IPS-18a (cell line): ENCODE results near the gene RANBP3.

Experiments
- H3K27ac ChIP-seq: one replicate; pipeline ENCODE4 v1.5.1; 2013; ENCODE audit warnings: low read length
- H3K27me3 ChIP-seq: one replicate; pipeline ENCODE4 v1.6.1; 2013; ENCODE audit warnings: mild to moderate bottlenecking, low read length; ENCODE audit not compliant: control insufficient read depth, insufficient read depth
- H3K36me3 ChIP-seq: one replicate; pipeline ENCODE4 v1.6.1; 2013; ENCODE audit warnings: low read depth, low read length; ENCODE audit not compliant: control insufficient read depth
- H3K4me1 ChIP-seq: one replicate; pipeline ENCODE4 v1.6.1; 2013; ENCODE audit warnings: low read depth, low read length; ENCODE audit not compliant: control insufficient read depth
- H3K4me3 ChIP-seq: one replicate; pipeline ENCODE4 v1.5.1; 2013; ENCODE audit warnings: low read length
- H3K9ac ChIP-seq: one replicate; pipeline ENCODE4 v1.6.1; 2013; ENCODE audit warnings: mild to moderate bottlenecking, low read length, moderate library complexity
- H3K9me3 ChIP-seq: one replicate; pipeline ENCODE4 v1.6.1; 2013; ENCODE audit warnings: low read depth, low read length; ENCODE audit not compliant: control insufficient read depth

RANBP3 gene

GRCh38 chr19:5937550-5937949 lies 40.4 kb downstream of the RANBP3 start:
- no peak overlapping the region for H3K27ac ChIP-seq
- H3K9ac ChIP-seq = no peak overlapping the region
- no peaks in the 10 kb centered on the region for H3K4me1 ChIP-seq
- H3K27me3 ChIP-seq = no peaks in the 10 kb centered on the region
- no peak overlapping the region for H3K4me3 ChIP-seq
- peaks cover 20% of the 10 kb centered on the region for H3K36me3 ChIP-seq
- no peaks in the 10 kb centered on the region for H3K9me3 ChIP-seq

DNA sequence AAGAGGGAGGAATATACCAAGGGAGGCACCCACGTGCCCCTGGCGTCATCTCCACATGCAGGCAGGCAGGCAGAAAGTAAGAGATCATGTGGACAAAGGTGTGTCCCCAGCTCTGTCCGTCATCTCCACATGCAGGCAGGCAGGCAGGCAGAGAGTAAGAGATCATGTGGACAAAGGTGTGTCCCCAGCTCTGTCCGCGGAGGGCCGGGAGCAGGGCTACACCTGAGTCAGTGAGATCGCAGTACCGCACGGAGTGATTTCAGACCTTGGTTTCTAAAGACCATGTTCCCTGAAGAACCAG lies 41.7 kb downstream of the RANBP3 start:
- Histone ChIP-seq H3K9ac (no peak overlapping the region), H3K9me3 (no peaks in the 10 kb centered on the region), H3K27ac (no peak overlapping the region), H3K4me3 (no peak overlapping the region), H3K27me3 (no peaks in the 10 kb centered on the region), H3K4me1 (no peaks in the 10 kb centered on the region), H3K36me3 (peaks cover 22% of the 10 kb centered on the region)

DNA sequence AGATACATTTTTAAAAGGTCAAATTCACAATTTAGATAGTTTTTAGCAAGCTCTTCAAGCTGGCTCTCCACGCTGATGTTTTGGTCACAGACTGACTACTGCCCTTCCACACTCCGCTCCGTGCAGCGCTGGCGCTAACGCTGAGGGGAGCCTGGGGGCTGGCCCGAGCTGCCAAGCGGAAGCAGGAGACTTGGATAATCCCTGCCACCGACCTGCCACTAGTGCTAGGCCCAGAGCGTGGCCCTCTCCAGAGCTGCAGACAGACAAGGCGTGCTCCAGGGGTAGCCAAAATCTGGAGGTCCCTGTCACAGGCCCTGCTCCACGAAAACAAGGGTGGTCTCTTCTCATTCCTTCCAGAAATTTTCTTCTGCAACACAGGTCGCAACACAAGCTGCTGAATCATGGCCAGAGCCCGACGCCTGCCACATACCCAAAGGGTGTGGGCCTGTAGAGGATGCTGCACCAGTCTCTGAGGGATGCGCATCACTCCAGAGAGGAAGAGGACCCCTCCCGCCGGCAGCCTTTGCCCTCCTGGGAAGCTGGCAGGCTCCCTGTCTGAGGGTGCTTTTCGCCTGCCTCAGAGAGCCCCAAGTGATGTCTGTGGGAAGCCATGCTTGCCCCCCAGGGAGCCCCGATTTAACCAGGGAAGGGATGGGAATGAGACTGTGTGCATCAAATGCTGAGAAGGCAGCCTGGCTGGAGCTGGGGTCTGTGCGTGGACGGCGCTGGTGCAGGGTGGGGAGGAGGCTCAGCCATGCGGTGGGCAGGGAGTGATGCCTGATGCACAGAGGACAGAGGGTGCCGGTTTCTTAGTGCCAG lies 42.3 kb downstream of the RANBP3 start:
- H3K36me3 ChIP-seq = peaks cover 22% of the 10 kb centered on the region
- H3K27me3 ChIP-seq = no peaks in the 10 kb centered on the region
- no peaks in the 10 kb centered on the region for H3K9me3 ChIP-seq
- no peak overlapping the region for H3K4me3 ChIP-seq
- H3K27ac ChIP-seq = no peak overlapping the region
- no peak overlapping the region for H3K9ac ChIP-seq
- H3K4me1 ChIP-seq = no peaks in the 10 kb centered on the region

DNA sequence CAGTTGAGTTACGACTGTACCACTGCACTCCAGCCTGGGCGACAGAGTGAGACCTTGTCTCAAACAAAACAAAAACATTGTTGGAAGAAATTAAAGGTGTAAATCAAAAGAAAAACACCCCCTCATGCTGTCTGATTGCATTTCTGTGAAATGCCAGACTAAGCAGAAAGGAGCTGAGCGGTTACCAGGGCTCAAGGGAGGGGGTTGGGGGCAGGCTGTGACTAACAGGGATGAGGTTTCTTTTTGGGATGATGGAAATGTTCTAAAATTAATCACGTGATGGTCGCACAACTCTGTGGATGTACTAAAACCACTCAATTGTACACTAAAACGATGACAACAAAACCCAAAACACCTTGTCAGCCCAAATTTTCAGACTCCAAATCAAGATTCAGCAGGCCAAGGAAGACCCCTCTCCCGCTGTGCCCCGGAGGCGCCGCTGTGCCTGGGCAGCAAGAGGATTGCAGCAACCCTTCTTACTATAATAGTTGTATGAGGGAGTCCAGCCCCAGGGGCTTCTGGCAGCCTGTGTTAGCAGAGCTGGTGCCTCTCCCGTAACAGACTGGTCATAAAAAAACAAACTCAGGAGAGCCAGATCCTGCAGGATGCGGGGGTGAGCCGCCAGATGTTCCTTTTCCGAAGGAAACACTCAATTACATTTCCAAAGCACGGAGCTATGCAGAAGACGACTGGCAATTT lies 43.0 kb downstream of the RANBP3 start:
- H3K9me3 ChIP-seq = no peaks in the 10 kb centered on the region
- no peaks in the 10 kb centered on the region for H3K4me1 ChIP-seq
- peaks cover 17% of the 10 kb centered on the region for H3K36me3 ChIP-seq
- H3K27me3 ChIP-seq = no peaks in the 10 kb centered on the region
- H3K9ac ChIP-seq = no peak overlapping the region
- H3K4me3 ChIP-seq = no peak overlapping the region
- H3K27ac ChIP-seq = no peak overlapping the region

- Histone ChIP-seq H3K4me1 (no peaks in the 10 kb centered on the region), H3K27me3 (no peaks in the 10 kb centered on the region), H3K9me3 (no peaks in the 10 kb centered on the region), H3K9ac (no peak overlapping the region), H3K4me3 (no peak overlapping the region), H3K27ac (no peak overlapping the region), H3K36me3 (peaks cover 21% of the 10 kb centered on the region)
Observed at GRCh38 chr19:5934069-5934401, 43.9 kb downstream of the RANBP3 start.

GRCh38 chr19:5933391-5934068 lies 44.4 kb downstream of the RANBP3 start:
- Histone ChIP-seq H3K9ac (no peak overlapping the region), H3K4me3 (no peak overlapping the region), H3K4me1 (no peaks in the 10 kb centered on the region), H3K36me3 (peaks cover 26% of the 10 kb centered on the region), H3K9me3 (no peaks in the 10 kb centered on the region), H3K27ac (no peak overlapping the region), H3K27me3 (no peaks in the 10 kb centered on the region)

- Histone ChIP-seq H3K27ac (no peak overlapping the region), H3K9ac (no peak overlapping the region), H3K9me3 (no peaks in the 10 kb centered on the region), H3K4me3 (no peak overlapping the region), H3K36me3 (peaks cover 34% of the 10 kb centered on the region), H3K27me3 (no peaks in the 10 kb centered on the region), H3K4me1 (no peaks in the 10 kb centered on the region)
Observed at GRCh38 chr19:5932609-5933262, 45.2 kb downstream of the RANBP3 start.

DNA sequence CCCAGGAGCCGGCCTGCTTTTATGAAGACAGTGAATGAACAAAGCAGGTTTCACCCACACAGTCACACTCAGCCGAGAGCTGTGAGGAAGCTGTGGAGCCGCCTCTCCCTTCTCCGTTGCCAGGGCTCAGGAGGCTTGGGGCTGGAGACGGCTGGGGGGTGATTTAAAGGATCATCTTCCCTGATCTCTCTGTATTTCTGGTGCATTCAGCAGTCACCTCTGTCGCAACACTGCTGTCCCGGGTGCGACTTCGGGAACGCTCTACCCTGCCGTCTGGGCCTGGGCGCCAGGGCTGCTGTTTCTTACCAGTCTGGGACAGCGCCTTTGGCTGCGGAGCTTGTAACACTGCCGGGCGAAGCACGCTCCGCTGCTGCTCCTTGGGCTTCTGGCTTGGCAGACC lies 45.8 kb downstream of the RANBP3 start:
- Histone ChIP-seq H3K36me3 (peaks cover 39% of the 10 kb centered on the region), H3K4me3 (no peak overlapping the region), H3K4me1 (no peaks in the 10 kb centered on the region), H3K9ac (no peak overlapping the region), H3K27me3 (no peaks in the 10 kb centered on the region), H3K9me3 (no peaks in the 10 kb centered on the region), H3K27ac (no peak overlapping the region)

DNA sequence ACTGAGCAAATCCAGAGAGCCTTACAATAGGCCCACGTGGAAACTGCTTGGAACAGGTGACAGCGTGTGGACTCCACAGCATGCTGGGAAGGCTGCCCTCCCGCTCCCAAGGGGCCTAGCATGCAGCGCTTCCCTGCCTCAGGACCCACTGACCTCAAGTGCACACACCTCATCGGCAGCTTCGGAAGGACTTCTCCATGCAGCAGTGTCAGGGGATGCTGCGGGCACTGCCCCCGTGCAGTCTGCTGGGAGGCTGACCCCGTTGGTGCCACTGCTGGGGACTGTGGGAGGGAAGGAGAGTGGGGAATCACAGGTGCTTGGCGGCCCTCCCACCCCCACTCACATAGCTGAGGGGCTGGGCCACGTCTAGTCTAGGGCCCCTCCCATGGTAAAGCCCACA lies 46.7 kb downstream of the RANBP3 start:
- no peak overlapping the region for H3K27ac ChIP-seq
- no peak overlapping the region for H3K4me3 ChIP-seq
- peaks cover 48% of the 10 kb centered on the region for H3K36me3 ChIP-seq
- H3K9ac ChIP-seq = no peak overlapping the region
- no peaks in the 10 kb centered on the region for H3K27me3 ChIP-seq
- no peaks in the 10 kb centered on the region for H3K9me3 ChIP-seq
- H3K4me1 ChIP-seq = no peaks in the 10 kb centered on the region

DNA sequence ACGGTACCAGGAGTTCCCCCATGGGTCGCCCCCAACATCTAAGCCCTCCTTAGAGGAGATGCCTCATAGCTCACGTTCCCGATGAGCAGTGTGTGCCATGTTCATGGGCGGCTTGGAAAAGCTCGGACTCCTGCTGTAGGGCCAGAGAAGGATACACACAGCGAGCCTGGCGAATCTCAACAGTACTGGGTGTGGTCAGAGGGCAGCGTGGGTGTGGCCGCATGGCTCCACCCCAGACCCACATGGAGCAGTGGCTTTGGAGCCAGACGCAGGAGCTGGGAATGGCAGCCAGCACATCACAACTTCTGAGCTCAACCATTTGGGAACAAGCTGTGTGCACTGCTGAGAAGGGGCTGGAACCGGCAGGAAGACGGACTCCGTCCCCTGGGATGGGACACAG lies 48.3 kb downstream of the RANBP3 start:
- no peak overlapping the region for H3K9ac ChIP-seq
- H3K27ac ChIP-seq = no peak overlapping the region

DNA sequence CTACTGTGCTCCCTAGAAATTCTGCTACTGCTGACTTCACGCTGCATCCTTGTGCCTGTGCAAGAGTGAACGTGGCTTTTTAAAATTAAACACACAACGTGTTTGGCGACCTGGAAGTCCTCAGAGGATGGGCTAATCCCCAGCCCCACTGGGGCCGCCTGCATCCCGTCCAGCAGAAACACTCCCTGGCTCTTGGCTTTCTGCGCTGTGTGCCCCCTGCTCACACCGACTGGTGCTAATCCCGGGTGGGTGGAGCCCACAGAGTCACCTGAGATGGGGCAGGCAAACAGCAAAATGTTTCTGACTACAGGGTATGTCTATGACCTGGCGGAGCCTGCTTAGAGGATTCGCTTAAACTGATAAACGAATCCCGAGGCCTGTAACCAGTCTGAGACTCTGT lies 48.8 kb downstream of the RANBP3 start:
- H3K4me3 ChIP-seq = no peak overlapping the region
- no peak overlapping the region for H3K9ac ChIP-seq
- peaks cover 68% of the 10 kb centered on the region for H3K36me3 ChIP-seq
- H3K27ac ChIP-seq = no peak overlapping the region
- no peaks in the 10 kb centered on the region for H3K9me3 ChIP-seq
- no peaks in the 10 kb centered on the region for H3K4me1 ChIP-seq
- H3K27me3 ChIP-seq = no peaks in the 10 kb centered on the region

More for the DNA sequence above, 48.3 kb downstream of the RANBP3 start:
- Histone ChIP-seq H3K9me3 (no peaks in the 10 kb centered on the region), H3K27me3 (no peaks in the 10 kb centered on the region), H3K4me3 (no peak overlapping the region), H3K4me1 (no peaks in the 10 kb centered on the region), H3K36me3 (peaks cover 63% of the 10 kb centered on the region)
